GM19455 (cell line): ENCODE results near the gene GPR137B.
"Not testable (repeated sequence)": the region's sequence is repeated elsewhere in the genome, so short reads cannot be mapped to it uniquely, and the experiment has no call there.

Source experiments
- ATAC-seq: cut with Tn5 transposase; IDR thresholded peaks from one replicate; pipeline ENCODE4 v1.9.1; 2021; ENCODE audit not compliant: unreplicated experiment

Gene GPR137B

DNA sequence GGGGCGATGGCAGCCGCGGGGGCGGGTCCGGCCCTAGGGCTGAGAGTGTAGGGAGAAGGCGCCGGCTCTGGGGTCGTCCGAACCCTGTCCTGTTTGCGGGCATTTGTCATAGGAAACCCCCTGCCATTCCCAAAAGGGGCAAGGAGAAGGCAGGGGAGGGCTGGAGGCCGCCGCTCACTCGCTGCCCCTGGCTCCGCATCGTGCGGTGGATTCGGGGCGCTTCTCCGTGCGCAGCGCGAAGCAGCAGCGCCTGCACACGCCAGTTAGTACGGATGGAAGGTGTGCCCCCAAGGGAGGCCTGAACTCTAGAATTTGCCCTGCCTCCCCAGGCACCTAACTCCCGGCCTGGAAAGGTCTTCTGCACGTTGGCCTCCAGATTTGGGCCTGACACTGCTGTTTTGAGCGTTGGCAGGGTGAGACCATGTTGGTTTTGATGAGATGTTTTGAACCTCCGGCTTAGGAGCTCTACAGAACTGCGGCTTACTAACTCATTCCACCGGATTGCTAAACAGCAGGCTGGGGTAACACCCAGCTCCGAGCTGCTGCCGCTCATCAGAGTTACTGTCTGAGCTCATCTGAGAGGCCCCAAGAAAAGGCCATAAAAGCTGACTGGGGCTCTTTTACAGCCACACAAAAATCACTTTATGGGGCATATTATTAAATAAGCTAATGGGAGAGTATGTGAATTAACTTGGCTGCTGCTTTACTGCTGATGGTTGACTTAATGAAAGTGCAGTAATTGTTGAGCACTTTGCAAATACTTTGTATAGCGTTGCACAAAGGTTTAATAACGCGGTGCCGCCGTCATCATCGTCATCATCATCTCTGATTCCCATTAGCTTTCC is 987 bp downstream of the GPR137B start:
- peak; percentile 29 for ATAC-seq

DNA sequence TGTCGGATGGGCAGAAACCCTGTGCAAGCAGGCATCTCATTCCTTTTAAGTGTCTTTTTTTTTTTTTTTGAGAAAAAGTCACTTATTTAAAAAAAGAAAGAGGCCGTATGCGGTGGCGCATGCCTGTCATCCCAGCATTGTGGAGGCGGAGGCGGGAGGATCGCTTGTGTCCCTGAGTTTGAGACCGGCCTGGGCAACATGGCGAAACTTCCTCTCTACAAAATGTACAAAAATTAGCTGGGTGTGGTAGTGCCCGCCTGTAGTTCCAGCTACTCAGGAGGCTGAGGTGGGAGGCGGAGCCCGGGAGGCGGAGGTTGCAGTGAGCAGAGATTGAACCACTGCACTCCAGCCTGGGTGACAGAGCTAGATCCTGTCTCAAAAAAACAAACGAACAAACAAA is 1.7 kb downstream of the GPR137B start:
- ATAC-seq = no peak

DNA sequence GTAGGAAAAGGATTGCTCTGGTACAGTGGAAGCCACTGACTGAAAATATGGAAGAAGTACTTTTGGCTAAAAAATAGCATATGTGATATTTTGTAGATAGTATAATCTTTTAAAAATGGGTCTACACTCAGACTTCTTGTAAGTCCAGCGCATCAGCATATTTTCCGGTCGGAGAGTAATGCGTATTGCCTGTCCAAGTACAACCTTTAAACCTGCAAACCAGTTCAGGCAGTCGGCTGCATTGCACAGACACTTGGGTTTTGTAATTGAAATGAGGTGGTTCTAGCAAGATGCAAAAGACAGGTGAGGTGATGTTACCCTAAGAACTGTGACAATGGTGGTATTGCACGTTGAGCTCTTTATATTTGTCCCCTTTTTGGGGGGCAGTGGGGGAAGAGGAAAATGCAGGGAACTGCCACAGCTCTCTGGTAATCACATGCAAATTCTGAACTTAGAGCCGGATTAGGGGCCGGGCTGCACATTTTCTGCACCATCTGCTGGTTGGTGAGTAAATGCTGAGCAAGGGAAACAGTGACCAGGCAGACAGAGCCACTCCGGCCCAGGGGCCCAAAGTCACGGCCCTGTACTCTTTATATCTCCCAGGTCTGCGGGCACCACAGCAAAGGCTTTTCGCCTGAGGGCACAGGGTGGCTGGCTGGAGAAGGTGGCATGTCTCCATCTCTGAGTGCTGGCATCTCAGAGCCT is 2.3 kb downstream of the GPR137B start:
- no peak for ATAC-seq

DNA sequence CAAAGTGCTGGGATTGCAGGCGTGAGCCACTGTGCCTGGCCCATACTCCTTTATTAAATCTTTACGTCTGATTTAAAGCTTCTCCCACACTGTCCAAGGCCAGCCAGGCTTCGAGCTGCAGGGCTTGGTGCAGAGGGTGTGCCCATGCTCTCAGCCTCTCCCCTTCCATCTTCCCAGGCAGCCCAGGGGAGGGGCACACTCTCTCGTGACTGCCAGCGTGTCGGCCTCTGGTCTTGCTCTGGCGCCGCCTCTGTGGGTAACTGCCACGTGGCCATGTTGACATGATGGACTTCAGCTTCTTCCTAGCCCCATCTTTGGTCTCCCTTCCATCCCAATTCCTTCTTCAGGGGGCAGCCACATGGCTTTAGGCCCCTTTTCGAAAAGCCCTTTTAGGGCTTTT is 4.7 kb downstream of the GPR137B start:
- ATAC-seq = no peak

DNA sequence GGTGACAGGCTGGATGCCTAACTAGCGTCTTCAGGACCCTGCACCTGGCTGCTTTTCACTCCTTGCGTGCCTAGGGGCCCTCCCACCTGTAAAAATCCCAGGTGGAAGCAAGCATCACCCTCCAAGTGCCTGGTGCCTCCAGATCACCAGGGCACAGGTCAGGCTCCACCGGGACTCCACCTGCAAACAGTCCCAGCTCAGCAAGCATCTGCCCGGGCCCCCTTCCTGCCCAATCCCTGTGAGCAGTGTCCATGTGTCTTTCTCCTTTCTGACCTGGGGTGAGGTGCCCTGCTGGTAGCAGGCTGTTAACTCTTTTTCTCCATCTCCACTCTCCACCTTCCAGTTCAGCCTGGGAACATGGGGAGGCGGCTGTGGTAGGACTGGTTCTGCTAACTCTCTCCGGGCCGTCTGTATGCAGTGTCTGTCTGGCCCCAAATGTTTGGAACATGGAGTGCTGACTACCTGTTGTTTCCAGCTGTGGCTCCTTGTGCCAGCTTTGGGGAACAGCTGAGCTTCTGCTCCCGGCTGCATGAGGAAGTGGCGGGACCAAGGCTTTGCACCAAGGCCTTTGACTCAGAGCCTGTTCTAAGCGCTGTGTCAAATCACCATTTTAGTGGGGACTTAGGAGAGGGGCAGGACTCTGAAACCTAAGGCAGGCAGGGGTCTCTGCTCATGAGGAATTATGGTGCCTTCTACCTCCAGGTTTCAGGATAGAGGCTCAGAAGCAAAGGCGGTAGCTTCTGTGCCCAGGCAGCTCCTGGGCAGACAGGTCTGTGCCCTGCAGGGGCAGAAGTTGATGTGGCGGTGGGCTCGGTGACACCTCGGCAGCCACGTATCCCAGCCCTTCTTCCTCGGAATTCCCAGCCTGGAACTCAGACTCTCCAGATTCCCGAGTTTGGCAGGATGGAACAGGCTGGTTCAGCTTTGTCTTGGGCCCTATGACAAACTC is 5.5 kb downstream of the GPR137B start:
- no peak for ATAC-seq

DNA sequence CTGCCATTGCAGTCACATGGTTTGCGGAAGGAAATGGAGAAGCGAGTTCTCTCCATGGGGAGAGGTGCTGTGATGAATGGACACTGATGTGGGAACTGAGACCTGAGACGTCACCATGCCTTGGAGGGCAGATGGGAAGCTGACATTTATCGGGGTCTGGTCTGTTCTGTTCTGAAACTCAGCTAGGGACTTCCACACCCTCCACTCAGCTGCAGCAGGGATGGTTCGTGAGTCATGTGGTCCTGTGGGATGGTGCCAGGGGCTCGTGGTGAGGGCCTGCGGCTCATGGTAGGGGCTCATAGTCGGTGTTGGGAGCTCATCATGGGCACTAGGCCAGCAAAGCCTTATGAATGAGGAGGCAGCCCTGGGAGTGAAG is 6.1 kb downstream of the GPR137B start:
- no peak for ATAC-seq

DNA sequence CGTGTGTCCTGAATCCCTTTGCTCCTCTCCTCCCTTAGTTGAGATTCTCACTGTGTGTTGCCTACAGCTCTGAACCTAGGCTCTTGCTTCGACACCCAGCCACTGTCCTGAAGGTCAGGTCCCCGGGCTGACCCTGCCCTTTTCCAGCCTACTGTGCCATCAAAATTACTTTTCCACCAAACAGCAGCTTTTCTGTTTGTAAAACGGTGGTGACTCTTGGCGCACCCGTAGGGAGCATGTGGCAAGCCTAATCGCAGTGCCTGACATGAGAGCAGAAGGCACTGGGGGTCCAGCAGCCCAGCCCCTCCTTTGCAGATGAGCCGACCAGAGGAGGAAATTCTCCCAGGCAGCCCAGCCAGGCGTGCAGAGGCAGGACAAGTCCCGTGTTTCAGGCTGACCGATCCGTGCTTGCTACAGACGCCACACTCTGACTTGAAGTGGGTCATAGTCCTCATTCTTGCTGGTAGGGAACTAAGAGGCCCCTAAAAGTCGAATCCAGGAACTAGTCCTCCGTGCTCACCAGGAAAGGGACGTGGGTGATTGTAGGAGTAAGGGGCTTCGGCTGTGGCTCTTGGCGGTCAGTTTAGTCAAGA is 6.8 kb downstream of the GPR137B start:
- no peak for ATAC-seq

DNA sequence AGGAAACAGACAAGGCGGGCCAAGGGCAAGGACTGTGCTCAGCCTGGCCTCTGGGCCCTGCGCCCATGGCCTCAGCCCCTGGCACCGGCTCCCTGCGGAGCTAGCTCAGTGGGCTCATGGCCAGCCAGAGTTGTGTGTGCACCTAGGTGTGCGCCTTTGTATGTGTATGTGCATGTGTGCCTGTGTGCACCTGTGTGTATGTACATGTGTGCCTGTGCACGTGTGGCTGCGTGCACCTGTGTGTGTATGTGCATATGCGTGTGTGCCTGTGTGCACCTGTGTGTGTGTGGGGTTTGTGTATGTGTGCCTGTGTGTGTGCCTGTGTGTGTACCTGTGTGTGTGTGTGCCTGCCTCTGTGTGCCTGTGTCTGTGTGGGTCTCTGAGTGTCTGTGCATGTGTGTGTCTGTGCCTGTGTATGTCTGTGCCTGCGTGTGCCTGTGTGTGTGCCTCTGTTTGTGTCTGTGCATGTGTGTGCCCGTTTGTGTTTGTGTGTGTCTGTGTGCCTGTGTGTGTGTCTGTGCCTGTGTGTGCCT is 7.4 kb downstream of the GPR137B start:
- no peak for ATAC-seq

DNA sequence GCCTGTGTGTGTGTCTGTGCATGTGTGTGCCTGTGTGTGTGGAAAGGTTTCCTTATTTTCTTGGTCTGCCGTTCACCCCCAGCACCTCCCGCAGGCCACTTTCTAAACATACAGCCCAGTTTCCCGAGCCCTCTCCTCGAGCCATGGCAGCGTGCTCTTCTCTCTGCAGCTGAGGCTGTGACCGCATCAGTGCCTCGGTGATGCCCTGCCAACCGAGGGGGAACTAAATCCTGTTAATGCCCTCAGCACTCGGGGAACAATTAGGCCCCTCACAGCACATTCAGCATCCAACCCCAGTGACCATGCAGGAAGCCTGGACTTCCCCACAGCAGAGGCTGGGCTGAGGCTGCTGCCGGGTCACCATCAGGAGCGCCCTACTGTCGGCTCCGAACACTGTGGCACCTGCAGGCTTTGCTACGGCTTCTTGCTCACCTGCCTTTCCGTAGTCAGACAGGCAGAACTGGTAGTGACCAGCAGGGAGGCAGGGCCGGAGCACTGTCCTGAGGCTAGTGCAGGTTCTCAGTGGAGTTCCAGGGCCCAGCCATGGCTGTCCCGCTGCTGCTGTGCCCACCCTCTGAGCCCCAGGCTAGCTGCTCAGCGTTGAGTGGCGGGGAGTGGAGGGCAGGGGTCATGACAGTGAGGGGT is 8.1 kb downstream of the GPR137B start:
- no peak for ATAC-seq

DNA sequence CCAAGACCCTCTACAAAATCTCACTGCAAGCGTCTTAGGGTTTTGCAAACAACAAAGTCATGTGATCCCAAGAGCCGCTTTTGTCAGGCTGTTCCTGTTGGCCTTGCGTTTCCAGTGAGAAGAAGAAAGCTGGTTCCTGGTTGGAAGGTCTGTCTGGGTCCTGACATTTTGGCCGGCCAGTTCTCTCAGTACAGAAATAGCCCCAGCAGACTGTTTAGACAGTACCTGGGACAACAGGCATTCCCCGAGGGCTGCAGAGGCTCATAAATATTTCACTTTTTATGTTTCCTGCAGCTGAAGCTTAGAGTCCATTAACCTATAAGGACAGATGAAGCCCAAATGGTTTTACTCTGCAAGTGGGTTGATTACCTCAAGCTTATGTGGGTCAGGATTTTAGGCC is 8.6 kb downstream of the GPR137B start:
- ATAC-seq = no peak

DNA sequence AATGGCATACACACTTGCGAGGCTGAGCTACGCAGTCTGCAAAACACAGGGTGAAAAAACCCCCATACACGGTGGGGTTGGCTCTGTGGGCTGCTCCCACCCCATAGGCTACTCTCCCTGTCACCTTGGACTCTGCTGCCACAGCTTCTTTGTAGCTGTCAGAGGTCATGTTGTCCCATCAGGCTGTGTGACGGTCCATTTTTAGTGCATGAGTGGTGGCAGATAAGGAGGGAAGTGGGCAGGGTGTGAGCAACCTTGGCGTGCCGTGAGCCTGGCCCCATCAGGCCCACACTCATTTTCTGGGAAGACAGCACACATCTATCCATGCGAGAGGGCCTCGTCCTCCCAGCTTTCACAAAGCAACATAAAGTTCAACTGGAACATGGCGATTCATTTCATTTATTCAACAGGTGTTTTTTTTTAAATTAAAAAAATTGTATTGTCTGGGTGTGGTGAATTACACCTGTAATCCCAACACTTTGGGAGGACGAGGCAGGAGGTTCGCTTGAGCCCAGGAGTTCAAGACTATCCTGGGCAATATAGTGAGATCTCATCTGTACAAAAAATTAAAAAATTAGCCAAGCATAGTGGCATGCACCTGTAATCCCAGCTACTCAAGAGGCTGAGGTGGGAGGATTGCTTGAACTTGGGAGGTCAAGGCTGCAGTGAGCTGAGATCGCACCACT is 9.5 kb downstream of the GPR137B start:
- ATAC-seq = no peak

DNA sequence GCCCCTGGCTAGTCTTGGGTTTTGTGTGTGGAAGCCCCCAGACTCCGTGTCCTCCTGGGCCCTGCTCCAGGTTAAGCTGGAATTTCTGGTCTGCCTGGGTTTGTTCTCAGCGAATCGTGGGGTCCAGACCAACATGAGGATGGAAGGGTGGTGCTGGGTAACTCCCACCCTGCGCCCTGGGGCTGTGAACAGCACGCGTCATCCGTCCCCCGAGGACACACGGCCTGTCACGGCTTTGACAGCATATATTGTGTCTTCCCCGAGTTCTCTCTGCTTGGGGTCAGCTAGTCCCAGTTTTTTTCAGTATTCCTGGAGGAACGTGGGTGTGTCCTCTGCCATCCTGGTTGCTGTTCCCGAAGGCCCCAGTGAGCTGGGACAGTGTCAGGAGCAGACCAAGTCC is 11.8 kb downstream of the GPR137B start:
- no peak for ATAC-seq

DNA sequence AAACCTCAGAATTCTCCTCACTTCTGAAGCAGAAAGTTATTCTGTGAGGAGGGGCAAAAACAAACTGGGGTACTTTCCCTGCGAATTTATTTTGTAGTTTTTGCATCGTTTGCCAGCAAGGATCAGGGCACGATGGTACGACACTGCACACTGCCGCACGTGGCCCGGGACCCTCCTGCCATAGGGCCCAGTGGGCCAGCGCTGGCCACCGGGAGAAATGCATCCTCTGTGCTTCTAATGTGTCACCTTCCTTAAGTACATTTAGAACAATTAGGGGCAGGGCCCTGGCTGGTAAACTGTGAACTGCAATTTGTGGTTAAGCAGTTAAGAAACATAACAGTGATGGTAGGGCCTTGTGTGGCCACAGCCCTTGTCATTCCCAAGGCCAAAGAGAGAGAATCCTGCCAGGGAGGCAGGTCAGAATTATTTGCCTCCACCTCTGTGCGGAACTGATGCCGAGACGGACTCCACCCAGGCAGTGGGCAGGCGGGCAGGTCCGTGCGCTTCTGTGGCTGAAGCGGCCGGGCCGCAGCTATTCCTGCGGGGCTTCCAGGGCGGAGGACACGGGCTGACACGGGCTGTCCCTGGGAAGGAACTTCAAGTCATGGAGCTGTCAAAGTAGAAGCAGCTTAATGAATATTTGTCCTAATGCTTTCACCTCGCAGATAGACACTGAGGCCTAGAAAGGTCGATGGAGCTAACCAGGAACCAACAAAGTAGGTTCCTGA is 12.5 kb downstream of the GPR137B start:
- no peak for ATAC-seq

DNA sequence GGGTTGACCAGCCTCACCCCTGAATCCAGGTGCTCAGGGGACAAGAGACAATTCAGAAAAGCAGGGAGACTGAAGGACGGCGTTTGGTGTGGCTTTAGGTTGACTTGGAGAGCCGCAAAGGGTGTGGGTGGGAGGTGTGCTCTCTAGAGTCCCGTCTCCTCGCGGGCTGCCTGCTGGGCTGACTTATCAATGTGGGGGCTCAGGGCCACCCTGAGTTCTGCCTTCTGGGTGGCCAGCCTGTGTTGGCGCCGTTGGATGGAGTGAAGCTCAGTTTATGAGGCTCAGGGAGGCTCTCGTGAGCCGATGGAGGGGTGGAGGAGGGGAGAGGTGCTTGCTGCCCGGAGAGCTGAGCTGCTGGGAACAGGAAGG is 13.0 kb downstream of the GPR137B start:
- no peak for ATAC-seq

DNA sequence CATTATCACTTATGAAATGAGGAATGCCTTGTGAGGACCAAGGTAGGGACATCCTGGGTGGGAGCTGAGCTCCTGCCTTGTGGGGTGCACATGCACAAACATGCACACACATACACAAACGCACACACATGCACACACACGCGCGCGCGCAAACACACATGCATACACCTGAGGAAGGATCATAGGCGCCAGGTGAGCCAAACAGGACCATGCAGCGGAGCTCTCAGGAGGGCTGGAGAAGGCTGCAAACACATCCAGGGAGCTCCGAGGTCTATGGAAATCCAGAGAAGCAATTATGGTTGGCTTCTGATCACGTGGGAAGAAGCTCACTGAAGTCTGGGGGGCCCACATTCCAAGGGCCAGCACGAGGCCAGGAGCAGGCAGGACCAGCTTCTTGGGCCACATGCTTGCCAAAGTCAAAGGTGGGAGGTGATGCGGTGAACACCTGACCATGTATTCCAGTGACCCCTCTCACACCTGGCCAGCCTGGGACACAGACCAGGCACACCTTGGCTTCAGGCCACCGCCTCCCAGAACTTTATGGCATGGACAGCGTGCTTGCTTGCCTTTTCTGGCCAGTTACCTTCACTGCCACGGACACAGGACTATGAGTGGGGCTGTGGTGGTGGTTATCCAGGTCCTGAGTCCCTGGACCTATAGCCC is 13.6 kb downstream of the GPR137B start:
- no peak for ATAC-seq

DNA sequence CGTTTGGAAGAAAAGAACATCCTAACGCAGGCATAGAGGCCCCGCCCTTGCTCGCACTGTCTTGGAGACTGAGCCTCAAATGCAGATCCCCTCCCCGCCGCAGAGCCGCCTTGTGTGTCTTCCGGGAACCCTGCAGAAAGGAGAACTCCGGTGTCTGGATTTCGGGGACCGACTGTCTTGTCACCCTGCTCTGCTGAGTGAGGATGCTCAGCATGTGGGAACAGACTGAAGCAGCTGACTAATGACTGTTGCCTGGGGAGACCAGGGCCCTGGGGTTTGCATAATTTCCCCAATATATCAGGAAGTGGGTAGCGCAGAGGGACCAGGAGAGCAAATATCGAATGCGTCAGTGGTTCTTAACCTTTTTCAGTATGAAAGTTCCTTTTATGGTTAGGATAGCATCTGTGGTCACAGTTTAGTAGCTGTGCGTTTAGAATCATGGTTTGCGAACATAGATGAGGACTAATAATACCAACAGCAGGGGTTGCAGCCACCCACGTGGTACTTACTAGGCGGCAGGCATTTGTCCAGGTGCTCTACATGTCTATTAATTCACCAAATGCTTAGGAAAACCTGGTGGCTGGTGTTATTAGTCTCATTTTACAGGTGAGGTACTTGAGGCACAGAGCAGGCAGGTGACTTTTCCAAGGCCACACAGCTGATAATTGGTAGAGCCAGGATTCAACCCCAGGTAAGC is 14.3 kb downstream of the GPR137B start:
- ATAC-seq = peak; percentile 77

DNA sequence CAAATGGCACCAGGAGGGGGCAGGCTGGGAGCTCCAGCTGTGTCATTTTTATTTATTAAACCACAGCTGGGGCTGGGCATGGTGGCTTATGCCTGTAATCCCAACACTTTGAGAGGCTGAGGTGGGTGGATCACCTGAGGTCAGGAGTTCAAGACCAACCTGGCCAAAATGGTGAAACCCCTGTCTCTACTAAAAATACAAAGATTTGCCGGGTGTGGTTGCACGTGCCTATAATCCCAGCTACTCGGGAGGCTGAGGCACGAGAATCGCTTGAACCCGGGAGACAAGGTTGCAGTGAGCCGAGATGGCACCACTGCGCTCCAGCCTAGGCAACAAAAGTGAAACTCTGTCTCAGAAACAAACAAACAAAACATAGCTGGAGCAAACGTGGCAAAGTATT is 15.7 kb downstream of the GPR137B start:
- not testable (repeated sequence) for ATAC-seq

DNA sequence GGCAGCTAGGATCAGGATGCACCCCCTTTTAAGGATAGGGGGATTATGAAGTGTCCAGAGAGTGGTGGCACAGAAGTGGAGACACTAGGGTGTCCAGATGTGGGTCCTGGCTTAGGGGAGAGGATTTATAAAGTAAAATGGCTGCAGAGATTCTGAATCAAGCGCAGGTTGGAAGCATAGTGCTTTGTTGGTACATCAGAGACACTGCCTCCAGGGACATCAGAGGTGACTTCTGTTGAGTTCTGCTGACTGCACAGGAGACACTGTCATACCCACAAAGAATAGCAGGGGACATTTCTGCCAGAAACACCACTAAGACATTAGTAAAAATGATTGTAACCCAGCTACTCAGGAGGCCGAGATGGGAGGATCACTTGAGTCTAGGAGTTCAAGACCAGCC is 16.4 kb downstream of the GPR137B start:
- no peak for ATAC-seq
